Measurements from ENCODE around the gene KCNN4.

KCNN4 gene

GRCh38 chr19:43748685-43749084 is 32.1 kb downstream of the KCNN4 start:
- TF ChIP-seq, protein P1, sequence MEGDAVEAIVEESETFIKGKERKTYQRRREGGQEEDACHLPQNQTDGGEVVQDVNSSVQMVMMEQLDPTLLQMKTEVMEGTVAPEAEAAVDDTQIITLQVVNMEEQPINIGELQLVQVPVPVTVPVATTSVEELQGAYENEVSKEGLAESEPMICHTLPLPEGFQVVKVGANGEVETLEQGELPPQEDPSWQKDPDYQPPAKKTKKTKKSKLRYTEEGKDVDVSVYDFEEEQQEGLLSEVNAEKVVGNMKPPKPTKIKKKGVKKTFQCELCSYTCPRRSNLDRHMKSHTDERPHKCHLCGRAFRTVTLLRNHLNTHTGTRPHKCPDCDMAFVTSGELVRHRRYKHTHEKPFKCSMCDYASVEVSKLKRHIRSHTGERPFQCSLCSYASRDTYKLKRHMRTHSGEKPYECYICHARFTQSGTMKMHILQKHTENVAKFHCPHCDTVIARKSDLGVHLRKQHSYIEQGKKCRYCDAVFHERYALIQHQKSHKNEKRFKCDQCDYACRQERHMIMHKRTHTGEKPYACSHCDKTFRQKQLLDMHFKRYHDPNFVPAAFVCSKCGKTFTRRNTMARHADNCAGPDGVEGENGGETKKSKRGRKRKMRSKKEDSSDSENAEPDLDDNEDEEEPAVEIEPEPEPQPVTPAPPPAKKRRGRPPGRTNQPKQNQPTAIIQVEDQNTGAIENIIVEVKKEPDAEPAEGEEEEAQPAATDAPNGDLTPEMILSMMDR (conservative IDR thresholded peaks at IDR 0.05), result no peak
- H3K27ac ChIP-seq, result no peak overlapping the region

- no peak overlapping the region for H3K27ac ChIP-seq
- TF ChIP-seq, protein P1 (conservative IDR thresholded peaks at IDR 0.05), result no peak
Measured at GRCh38 chr19:43748205-43748594, 32.6 kb downstream of the KCNN4 start.

DNA sequence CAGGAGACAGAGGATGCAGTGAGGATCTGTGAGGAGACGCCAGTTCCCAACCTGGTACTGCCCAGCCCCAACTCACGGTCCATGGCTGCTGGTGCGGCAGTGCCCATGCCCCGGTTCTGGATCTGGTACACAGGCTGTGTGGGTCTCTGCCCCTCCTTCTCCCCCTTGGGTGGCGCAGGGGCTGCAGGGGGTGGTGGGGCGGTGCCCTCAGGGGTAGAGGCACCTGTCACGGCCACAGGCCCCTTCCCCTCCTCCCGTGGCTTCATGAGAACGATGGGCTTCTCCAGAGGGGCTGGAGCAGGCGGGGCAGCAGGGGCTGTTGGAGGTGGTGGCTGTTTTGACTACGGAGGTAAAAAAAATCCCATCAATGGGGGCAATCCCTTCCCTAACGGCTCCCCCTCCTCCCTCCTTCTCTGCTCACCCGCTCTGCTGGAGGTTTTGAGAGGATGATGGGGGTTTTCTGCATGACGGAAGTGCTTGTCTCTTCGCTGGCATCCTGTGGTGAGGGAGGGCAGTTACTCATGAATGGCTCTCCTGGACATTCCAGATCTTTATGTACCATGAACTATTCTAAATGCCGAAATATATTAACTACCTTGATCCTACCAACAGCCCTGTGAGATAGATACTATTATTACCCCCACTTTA is 33.1 kb downstream of the KCNN4 start:
- TF ChIP-seq, protein P1 (conservative IDR thresholded peaks at IDR 0.05), result no peak
- H3K27ac ChIP-seq, result no peak overlapping the region

DNA sequence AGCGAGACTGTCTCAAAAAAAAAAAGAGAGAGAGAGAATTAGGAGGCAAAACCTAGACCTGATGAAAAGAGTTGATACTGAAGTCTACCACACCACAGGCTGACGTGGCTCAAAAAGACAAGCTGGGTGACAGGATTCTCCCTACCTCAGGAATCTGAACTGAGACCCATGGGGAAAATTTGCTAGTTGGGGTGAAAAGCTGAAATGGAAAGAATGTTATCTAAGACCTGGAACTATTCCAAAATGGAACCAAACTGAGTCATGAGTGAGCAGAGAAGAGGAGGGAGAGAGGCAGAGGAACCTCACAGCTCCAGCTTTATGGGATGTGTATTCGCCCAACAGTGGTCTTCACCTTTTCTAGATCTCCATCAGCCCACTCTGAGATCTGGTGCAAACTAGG is 37.7 kb downstream of the KCNN4 start:
- TF ChIP-seq, protein P1 (conservative IDR thresholded peaks at IDR 0.05), result no peak

GRCh38 chr19:43741075-43741825 is 39.5 kb downstream of the KCNN4 start:
- H3K27ac ChIP-seq, result no peak overlapping the region
- TF ChIP-seq, protein P1 (conservative IDR thresholded peaks at IDR 0.05), result no peak

More for the DNA sequence above, 37.7 kb downstream of the KCNN4 start:
- no peak overlapping the region for H3K27ac ChIP-seq

DNA sequence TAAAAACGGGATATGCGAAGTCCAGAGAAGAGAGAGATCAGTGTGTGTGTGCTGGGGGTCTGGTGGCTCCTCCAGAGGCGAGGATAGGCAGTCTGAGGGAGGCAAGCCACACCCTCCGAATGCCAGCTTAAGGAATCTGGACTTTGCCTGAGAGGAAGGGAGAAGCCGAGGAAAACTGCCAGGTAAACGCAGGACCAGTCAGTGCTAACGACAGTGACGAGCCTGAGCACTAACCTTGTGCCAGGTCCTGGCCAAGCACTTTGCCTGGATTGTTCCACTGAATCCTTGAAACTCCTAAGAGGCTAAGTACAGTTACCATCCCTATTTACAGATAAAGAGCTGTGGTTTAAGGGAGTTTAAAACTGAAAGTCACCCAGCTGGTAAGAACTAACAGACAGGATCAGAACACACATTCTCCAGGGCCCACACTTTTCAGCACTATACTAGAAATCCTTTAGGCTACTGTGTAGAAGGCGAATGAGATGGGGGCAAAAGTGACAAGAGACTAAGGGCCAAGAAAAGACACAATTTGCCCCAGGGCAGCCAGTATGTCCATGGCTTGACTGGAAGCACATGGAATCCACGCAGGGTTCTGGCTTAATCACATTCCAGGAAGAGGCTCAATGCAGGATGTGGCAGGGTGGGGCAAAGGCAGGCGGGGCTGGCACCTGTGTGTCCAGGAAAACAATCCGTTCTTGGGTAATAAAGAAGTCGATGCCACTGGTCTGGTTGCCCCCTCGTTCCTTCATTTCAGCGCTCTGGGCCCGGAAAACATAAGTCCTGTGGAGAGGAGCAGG is 41.1 kb downstream of the KCNN4 start:
- TF ChIP-seq, protein P1 (conservative IDR thresholded peaks at IDR 0.05), result no peak
- no peak overlapping the region for H3K27ac ChIP-seq

GRCh38 chr19:43738780-43739211 is 42.0 kb downstream of the KCNN4 start:
- no peak overlapping the region for H3K27ac ChIP-seq
- TF ChIP-seq, protein P1 (conservative IDR thresholded peaks at IDR 0.05), result no peak
